Mononuclear cell (primary cell): ENCODE results near the gene JARID2. TPM values are rescaled to one million over a fixed set of nuclear protein-coding genes. Genes with fewer than 3 reads are reported as not detected.

Source experiments
- H3K27me3 ChIP-seq: 2 replicates; pipeline ENCODE4 v1.6.0; 2011; ENCODE audit warnings: low read length, control low read depth; ENCODE audit not compliant: insufficient read depth
- H3K4me1 ChIP-seq: 2 replicates; pipeline ENCODE4 v1.5.1; 2011; ENCODE audit warnings: mild to moderate bottlenecking, low read length, control low read depth; ENCODE audit not compliant: insufficient read depth
- H3K4me3 ChIP-seq: 2 replicates; pipeline ENCODE4 v1.5.1; 2011; ENCODE audit warnings: mild to moderate bottlenecking, low read length, moderate library complexity
- H3K9me3 ChIP-seq: 2 replicates; pipeline ENCODE4 v1.5.1; 2011; ENCODE audit warnings: low read depth, mild to moderate bottlenecking, control low read depth, low read length
- total RNA-seq: library from RNA; depleted of rRNA; stranded (reverse); fragments of >200 nt; gene quantifications from one replicate; pipeline ENCODE4 v1.2.3, GENCODE V29; 2012

Gene JARID2
- total RNA-seq, 1 donor: 74.8 TPM

DNA sequence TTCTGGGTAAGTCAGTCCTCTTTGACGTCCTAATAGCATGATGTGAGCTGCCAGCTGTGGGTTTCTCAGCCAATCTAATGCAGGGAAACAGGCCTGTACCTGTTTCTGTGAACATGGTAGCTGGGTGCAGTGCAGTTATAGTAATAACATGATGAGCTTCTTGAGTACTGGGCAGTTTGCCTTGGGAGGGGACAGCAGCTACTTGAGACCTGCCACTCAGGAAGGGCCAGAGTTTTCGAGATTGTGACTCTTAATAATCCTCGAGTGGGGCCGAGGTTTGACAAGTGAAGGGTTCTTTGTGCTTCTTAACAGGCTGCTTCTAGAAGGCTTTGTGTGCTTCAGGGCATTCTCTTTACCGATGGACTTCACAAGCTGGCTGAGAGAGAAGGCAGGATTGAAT lies 180.1 kb downstream of the JARID2 start:
- Histone ChIP-seq H3K4me1 (peaks cover 77% of the 10 kb centered on the region), H3K27me3 (no peaks in the 10 kb centered on the region), H3K9me3 (no peaks in the 10 kb centered on the region), H3K4me3 (no peak overlapping the region)

DNA sequence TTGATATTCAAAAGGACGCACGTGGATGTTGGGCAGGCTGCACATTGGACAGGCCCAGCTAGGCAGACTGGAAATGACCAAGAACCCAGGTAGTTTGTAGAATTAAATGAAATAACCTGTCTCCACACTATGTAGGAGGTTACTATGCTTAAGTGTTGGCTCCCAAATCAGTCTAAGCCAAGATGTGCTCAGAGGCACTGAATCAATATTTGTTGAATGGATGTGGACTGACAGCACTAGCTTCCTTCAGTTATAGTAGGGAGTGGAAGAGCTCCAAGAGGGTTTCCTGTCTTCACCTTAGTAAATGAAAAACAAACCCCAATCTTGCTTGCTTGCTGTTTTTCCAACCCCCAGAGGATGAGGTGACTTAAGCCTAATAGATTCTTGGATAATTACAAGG lies 180.5 kb downstream of the JARID2 start:
- H3K4me3 ChIP-seq: no peak overlapping the region
- no peaks in the 10 kb centered on the region for H3K9me3 ChIP-seq
- H3K4me1 ChIP-seq: peaks cover 78% of the 10 kb centered on the region
- H3K27me3 ChIP-seq: no peaks in the 10 kb centered on the region

- H3K4me3 ChIP-seq: no peak overlapping the region
- H3K4me1 ChIP-seq: peaks cover 78% of the 10 kb centered on the region
- H3K9me3 ChIP-seq: no peaks in the 10 kb centered on the region
- H3K27me3 ChIP-seq: no peaks in the 10 kb centered on the region
Observed at GRCh38 chr6:15426901-15427300, 181.0 kb downstream of the JARID2 start.

DNA sequence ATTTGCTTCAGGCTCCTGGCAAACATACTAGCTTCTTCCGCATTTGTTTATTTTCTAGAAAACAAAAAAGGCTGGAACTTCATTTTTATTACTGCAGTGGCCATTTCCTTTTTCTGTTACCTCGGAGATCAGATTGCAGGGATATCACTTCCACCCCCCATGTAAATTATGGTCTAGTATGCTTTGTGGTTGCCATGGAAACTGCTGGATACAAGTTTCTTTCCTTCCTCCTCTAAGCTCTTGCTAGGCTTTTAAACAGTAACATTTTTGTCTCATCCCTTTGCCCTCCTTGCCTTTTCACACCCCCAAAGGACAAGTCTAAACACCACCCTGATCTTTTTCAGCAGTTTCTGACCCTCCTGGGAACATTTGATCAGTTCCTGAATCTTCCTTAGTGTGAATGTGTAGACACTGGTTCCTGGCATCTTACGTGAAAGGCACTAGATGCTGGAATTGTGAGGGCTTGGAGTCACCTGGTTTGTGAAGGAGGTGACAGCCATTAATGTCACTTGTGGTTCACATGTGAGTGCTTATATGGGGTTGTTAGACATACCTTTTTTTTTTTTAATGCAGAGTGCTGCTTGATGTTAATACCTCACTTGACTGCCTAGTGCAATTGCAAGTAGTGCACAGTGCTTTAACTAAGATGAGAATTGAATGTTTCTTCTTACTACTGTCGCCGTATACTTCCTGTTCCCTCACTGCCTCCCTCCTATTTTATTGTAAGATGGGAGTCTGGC lies 181.6 kb downstream of the JARID2 start:
- peaks cover 78% of the 10 kb centered on the region for H3K4me1 ChIP-seq
- no peaks in the 10 kb centered on the region for H3K9me3 ChIP-seq
- H3K4me3 ChIP-seq: no peak overlapping the region
- H3K27me3 ChIP-seq: no peaks in the 10 kb centered on the region

- no peaks in the 10 kb centered on the region for H3K27me3 ChIP-seq
- no peaks in the 10 kb centered on the region for H3K9me3 ChIP-seq
- H3K4me1 ChIP-seq: peaks cover 85% of the 10 kb centered on the region
- H3K4me3 ChIP-seq: no peak overlapping the region
Observed at GRCh38 chr6:15429141-15430110, 183.6 kb downstream of the JARID2 start.

DNA sequence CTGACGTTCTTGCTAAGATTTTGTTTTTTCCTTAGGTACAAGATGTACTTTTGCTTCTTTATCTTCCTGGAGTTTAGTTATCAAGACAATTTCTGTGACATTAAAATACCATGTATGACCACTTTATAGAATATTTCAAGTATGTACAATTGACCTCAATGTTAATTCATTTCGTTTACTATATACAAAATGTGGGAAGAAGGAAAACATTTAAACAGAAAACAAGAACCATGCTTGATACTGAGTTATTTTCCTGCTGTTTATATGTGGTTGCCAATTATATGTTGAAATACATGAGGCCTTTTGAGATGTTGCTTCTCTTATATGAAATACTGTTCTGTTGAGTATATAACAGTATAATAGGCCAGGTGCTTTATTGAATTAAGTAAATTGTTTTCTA lies 184.3 kb downstream of the JARID2 start:
- Histone ChIP-seq H3K4me1 (peaks cover 90% of the 10 kb centered on the region), H3K27me3 (no peaks in the 10 kb centered on the region), H3K4me3 (no peak overlapping the region), H3K9me3 (no peaks in the 10 kb centered on the region)

DNA sequence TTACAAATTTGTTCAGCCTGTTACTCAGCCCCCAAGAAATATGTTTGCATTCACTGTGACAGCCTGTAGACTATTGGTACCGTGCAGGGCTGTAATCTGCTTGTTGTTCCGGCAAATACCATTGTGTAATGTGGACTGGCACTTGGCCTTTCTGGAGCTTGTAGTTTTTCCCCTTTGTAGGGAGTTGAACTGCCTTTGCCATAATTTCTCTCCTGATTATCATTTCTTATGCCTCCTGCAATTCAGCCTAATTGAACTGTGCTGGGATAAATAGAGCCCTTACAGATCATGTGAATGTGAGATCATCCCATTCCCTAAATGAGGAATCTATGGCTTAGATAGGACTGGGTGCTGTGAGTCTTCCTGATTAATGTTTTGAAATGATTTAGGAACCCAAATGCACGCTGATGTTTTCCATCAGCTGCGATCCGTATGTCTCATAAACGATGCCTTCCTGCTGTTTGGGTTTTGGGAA lies 185.1 kb downstream of the JARID2 start:
- no peak overlapping the region for H3K4me3 ChIP-seq
- H3K27me3 ChIP-seq: no peaks in the 10 kb centered on the region
- H3K9me3 ChIP-seq: no peaks in the 10 kb centered on the region
- H3K4me1 ChIP-seq: peaks cover 93% of the 10 kb centered on the region

GRCh38 chr6:15431762-15432483 lies 186.1 kb downstream of the JARID2 start:
- Histone ChIP-seq H3K9me3 (no peaks in the 10 kb centered on the region), H3K27me3 (no peaks in the 10 kb centered on the region), H3K4me3 (no peak overlapping the region), H3K4me1 (peaks cover 93% of the 10 kb centered on the region)

DNA sequence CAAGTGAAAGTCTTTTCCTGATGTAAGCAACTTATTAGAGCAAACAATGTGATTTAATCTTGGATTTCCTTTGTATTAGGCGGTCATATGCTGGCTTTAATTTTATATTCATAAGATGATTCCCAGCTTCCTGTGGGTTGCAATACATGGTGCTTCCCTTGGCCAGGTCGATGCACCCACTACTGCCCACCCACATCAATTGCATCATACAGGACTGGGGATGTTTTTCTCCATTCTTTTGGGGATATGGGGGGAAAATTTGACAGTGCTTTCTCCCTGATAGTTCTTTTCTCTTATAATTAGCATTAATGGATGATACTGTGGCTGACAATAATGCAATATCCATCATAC lies 187.6 kb downstream of the JARID2 start:
- H3K4me1 ChIP-seq: peaks cover 93% of the 10 kb centered on the region
- H3K4me3 ChIP-seq: no peak overlapping the region
- no peaks in the 10 kb centered on the region for H3K9me3 ChIP-seq
- no peaks in the 10 kb centered on the region for H3K27me3 ChIP-seq

DNA sequence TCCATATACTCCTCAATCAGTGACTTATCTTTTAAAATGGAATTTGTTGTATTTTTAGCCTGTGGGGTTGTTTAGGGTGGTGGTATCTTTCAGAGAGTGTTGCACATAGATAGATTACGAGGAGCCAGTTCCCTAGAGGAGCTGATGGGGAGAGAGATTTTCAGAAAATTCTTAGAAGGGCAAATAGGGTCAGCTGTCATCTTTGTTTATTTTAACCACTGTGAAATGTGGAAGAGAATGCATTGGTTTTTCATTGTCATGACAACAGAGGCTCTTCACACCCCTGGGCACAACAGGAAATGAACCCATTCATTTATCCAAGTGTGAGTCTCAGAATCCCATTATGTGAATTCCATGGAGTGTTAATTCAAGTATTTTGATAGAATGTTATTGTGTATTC lies 188.4 kb downstream of the JARID2 start:
- Histone ChIP-seq H3K4me1 (peaks cover 93% of the 10 kb centered on the region), H3K27me3 (no peaks in the 10 kb centered on the region), H3K4me3 (no peak overlapping the region), H3K9me3 (no peaks in the 10 kb centered on the region)

GRCh38 chr6:15434823-15435380 lies 189.0 kb downstream of the JARID2 start:
- Histone ChIP-seq H3K4me3 (no peak overlapping the region), H3K4me1 (peaks cover 93% of the 10 kb centered on the region), H3K27me3 (no peaks in the 10 kb centered on the region), H3K9me3 (no peaks in the 10 kb centered on the region)

GRCh38 chr6:15435468-15435867 lies 189.6 kb downstream of the JARID2 start:
- no peak overlapping the region for H3K4me3 ChIP-seq
- no peaks in the 10 kb centered on the region for H3K27me3 ChIP-seq
- H3K4me1 ChIP-seq: peaks cover 97% of the 10 kb centered on the region
- H3K9me3 ChIP-seq: no peaks in the 10 kb centered on the region

- peaks cover 96% of the 10 kb centered on the region for H3K4me1 ChIP-seq
- H3K27me3 ChIP-seq: no peaks in the 10 kb centered on the region
- no peak overlapping the region for H3K4me3 ChIP-seq
- no peaks in the 10 kb centered on the region for H3K9me3 ChIP-seq
Observed at GRCh38 chr6:15436451-15436850, 190.6 kb downstream of the JARID2 start.

- H3K4me3 ChIP-seq: no peak overlapping the region
- H3K27me3 ChIP-seq: no peaks in the 10 kb centered on the region
- H3K9me3 ChIP-seq: no peaks in the 10 kb centered on the region
- peaks cover 96% of the 10 kb centered on the region for H3K4me1 ChIP-seq
Observed at GRCh38 chr6:15437090-15437635, 191.3 kb downstream of the JARID2 start.
